ENCODE measurements around the gene VAPA.

DNA sequence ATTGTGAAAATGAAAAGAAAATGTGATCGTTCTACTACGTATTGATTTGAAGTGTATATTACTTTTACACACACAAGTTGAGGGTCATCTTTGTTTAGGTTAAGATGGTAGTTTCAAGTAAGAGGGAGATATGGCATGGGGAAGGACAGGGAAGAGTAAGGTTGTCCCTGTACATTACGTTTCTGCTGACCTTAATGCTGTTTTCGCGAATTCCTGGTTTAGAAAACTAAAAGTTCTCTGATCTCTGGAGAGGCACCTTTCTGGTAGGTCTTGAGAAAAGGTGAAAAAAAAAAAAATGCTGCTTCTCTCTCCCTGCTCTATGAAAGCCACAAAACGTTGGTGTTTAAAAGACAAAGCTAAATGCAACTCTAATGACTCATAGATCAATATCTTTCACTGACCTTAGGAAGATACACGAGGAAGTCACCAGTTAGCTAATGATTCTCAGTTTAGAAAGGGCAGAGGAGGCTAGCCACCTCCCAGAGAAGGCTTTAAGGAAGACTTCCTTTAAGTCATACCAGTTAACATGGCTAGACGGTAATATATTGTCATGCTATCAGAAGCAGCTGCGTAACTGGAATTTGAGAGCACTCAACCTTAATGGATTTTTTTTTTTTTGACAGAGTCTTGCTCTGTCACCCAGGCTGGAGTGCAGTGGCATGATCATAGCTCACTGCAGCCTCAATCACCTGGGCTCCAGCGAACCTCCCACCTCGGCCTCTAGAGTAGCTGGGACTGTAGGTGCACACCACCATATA lies 14.8 kb upstream of the VAPA start:
- no peak for TF ChIP-seq CTCF (IDR thresholded peaks at IDR 0.05; ENCODE audit: insufficient read depth, low read length)
- no peak for TF ChIP-seq POLR2AphosphoS5 (IDR thresholded peaks at IDR 0.05; ENCODE audit: low read depth)
- no peak for TF ChIP-seq REST (IDR thresholded peaks at IDR 0.05; ENCODE audit: insufficient replicate concordance, low read depth)
- no peak for TF ChIP-seq GABPA (IDR thresholded peaks at IDR 0.05; ENCODE audit: low read depth)
